Fibroblast of the aortic adventitia (primary cell): ENCODE results near the gene NFIB. TPM values are rescaled to one million over a fixed set of nuclear protein-coding genes. Genes with fewer than 3 reads are reported as not detected.
A peak's percentile ranks its signal among the peaks of the same experiment; 100 is the strongest.

Experiments
- DNase-seq: peaks from one replicate; pipeline ENCODE4 v3.0.0-alpha.2; 2010; ENCODE audit warnings: low read depth
- H3K4me3 ChIP-seq: 2 replicates; pipeline ENCODE4 v1.5.1; 2011; ENCODE audit warnings: low read depth, mild to moderate bottlenecking, control low read depth, low read length, moderate library complexity
- CTCF ChIP-seq: IDR thresholded peaks from 2 replicates; pipeline ENCODE4 v1.5.1; 2011; ENCODE audit warnings: mild to moderate bottlenecking, low read length, control low read depth, inconsistent platforms; ENCODE audit not compliant: insufficient read depth
- total RNA-seq: library from RNA; depleted of rRNA; stranded (reverse); fragments of >200 nt; gene quantifications from 2 replicates; pipeline ENCODE4 v1.2.3, GENCODE V29; 2012; ENCODE audit warnings: low replicate concordance

The NFIB gene
- total RNA-seq, 1 donor: 111 TPM

GRCh38 chr9:14300588-14300987 lies 13.4 kb downstream of the NFIB start:
- H3K4me3 ChIP-seq: no peak overlapping the region
- TF ChIP-seq CTCF: no peak
- DNase-seq: no peak

- no peak overlapping the region for H3K4me3 ChIP-seq
- no peak for TF ChIP-seq CTCF
Measured at GRCh38 chr9:14300040-14300439, 13.9 kb downstream of the NFIB start.

GRCh38 chr9:14298601-14299022 lies 15.3 kb downstream of the NFIB start:
- DNase-seq: no peak
- H3K4me3 ChIP-seq: no peak overlapping the region
- no peak for TF ChIP-seq CTCF

More at GRCh38 chr9:14300040-14300439, 13.9 kb downstream of the NFIB start:
- DNase-seq: no peak

GRCh38 chr9:14296495-14297113 lies 17.3 kb downstream of the NFIB start:
- DNase-seq: no peak
- TF ChIP-seq CTCF: no peak
- H3K4me3 ChIP-seq: no peak overlapping the region

GRCh38 chr9:14294659-14295058 lies 19.3 kb downstream of the NFIB start:
- TF ChIP-seq CTCF: no peak
- DNase-seq: no peak
- H3K4me3 ChIP-seq: no peak overlapping the region

- peak; percentile 58 for DNase-seq
- no peak overlapping the region for H3K4me3 ChIP-seq
- no peak for TF ChIP-seq CTCF
Measured at GRCh38 chr9:14293801-14294200, 20.1 kb downstream of the NFIB start.

- H3K4me3 ChIP-seq: no peak overlapping the region
- no peak for TF ChIP-seq CTCF
- DNase-seq: no peak
Measured at GRCh38 chr9:14292181-14292739, 21.7 kb downstream of the NFIB start.
